ENCODE data around the gene AAGAB.

The AAGAB gene

DNA sequence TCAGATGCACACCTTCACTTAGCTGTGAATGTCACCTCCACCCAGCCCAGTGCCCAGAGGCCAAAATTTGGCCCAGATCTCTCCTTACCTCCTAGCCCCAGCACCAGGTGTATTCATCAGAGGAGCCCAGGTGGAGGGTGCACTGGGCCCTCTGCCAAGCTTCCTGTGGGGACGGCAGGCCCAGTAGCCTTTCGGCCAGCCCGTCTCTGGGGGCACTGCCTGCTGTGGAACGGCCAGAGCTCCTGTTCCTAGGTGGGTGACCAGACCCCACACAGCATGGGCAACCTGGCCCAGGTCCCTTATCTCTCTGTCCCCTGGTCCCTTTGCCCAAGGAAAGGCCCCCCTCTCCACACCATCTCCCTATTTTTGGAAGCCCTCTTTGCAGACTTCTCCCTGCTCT lies 67.8 kb downstream of the AAGAB start:
- DNase-seq = no peak

DNA sequence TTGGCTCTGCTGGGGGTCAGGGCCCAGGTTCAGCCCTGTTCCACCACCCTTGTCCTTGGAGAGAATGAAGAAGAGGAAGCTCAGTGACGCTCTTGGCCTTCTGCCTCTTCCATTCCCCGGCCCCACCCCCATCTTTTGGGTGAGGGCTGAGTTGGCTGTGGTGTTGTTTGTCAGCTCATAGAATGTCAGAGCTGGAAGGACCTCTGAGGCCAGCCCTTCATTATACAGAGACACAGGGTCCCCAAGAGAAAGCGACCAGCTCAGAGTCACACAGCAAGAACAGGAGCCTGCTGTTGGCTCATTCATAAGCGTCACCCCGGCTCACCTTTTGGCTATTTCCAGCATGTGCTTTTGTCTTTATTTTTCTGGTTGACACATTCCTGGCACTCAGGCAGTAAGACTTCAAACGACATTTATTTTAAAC lies 68.2 kb downstream of the AAGAB start:
- no peak for DNase-seq

DNA sequence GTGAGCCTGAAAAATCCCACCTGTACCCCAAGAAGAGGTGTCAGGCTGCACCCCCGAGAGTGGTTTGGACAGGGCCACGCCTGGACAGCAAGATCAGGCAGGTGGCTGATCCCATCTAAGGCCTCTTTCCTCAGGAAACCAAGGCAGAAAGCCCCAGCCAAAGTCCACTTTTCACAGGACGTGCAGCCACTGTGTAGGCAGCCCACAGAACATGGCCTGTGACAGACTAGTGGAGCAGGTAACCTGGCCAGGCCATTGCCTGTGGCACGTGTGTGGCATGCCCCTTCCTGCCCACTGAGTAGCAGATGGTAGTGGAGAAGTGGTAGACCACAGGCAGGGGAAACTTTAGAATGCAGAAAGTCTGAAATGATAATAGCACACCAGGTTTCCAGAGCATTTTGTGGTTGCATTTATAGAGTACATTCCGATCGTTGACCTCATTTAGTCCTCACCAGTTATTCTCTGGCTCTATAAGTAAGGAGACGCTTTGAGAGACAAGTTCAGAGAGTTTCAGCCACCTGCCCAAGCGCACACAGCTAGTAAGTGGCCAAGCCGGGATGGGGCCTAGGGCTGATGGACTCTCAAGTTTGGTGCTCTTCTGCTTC lies 68.7 kb downstream of the AAGAB start:
- DNase-seq = no peak

DNA sequence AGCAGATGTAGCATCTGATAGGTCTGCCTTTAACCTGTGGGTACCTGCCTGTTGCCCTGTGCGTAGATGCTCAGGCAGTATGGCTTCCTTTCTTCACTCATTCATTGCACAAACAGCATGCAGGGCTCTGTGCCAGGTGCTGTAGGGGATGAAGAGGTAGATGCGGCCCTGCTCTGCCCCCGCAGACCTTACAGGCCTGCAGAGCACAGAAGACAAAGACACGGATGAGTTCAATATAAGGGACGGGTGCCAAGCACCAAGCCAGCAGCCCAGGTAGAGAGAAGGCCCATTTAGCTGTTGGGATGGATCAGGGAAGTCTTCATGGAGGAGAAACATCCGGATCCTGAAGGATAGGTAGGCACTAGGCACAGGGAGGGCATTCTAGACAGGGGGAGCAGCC lies 69.4 kb downstream of the AAGAB start:
- no peak for DNase-seq

DNA sequence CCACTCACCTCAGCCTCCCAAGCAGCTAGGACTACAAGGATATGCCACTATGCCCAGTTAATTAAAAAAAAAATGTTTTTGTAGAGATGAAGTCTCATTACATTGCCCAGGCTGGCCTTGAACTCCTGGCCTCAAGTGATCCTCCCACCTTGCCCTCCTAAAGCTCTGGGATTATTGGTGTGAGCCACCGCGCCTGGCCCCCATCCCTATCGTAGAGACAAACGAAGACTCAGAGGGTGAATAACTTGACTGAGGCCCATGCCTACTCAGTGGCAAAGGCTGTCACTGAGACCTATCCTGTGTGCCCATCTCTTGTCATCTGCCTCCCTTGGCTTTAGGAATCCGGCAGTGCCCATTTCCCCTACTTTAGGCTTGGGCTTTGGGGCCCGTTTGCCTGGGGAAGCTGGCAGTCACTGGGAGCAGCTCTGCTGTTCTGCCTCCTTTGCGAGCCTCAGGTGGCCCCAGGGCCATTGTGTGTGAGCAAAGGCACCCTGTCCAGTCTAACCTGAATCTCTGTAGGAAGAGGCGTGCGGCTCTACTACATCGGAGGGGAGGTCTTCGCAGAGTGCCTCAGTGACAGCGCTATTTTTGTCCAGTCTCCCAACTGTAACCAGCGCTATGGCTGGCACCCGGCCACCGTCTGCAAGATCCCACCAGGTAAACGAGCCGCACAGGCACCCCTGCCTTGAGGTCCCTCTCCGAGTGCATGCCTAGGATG lies 70.1 kb downstream of the AAGAB start:
- DNase-seq = no peak

DNA sequence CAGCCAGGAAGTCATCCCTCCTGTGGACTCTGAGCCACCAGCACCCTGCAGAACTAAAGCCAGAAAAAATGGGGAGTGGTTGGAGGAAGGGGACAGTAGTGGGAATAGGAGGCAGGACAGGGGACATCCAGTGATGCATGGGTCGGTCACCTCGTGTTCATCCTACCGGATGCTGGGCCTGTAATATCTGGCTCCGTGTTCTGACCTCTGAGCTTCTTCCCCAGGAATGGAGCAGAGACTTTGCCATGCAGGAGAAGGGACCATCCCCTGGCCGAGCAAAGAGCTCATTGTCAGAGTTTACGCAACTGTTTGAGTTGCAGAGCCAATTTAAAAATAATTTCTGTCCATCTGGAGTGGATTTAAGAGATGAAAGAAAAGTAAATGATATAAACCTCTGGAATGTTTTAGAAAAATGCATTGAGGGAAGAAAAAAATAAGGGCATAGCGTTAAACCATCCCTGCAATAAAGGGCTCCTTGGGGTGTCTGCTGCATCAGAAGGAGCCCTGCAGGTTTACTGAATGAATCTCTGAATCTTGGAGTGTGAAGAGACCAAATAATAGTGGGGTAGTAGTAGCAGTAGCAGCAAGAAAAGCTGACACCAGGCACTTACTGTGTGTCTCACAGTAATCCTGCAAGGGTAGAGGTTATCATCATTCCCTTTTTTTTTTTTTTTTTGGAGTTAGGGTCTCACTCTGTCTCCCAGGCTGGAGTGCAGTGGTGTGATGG lies 70.9 kb downstream of the AAGAB start:
- DNase-seq = no peak

DNA sequence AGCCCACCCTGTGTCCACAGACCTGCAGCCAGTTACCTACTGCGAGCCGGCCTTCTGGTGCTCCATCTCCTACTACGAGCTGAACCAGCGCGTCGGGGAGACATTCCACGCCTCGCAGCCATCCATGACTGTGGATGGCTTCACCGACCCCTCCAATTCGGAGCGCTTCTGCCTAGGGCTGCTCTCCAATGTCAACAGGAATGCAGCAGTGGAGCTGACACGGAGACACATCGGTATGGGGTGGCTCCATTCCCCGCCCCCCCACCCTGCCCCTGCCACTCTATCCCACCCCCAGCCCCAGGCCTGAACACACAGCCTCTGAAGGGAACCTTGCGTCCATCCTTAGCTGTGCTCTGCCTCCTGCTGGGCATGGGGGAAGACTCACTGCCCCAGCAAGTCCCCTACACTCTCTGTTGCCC lies 73.2 kb downstream of the AAGAB start:
- DNase-seq = no peak

DNA sequence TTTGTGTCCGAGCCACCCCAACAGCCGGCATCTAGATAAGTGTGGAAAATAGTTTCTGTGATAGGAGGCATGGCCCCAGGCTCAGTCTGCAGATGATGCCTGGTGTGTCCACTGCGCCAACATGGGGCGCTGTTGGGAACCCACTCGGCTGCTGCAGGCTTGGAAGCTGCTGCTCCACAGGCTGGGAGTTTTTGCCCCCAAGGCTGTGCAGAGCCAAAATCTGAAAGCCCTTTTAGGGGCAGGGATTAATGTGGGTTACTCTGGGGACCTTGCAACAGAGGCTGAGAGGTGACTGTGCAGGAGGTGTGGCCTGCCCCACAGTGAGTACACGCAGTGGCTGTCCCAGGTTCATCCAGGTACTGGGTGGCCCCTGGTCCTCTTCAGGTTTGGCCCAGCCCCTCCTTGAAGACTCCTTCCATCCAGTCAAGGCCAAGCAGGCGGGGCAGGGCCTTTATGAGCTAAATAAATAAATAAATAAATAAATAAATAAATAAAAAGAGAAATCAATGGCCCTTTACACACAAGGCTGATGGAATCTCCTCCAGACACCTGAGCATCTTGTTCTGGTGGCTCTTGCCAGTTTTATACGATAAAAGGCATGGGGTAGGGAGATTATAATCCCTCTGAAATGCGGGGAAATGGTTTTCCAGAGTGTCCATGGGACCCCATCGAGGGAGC lies 73.8 kb downstream of the AAGAB start:
- no peak for DNase-seq

DNA sequence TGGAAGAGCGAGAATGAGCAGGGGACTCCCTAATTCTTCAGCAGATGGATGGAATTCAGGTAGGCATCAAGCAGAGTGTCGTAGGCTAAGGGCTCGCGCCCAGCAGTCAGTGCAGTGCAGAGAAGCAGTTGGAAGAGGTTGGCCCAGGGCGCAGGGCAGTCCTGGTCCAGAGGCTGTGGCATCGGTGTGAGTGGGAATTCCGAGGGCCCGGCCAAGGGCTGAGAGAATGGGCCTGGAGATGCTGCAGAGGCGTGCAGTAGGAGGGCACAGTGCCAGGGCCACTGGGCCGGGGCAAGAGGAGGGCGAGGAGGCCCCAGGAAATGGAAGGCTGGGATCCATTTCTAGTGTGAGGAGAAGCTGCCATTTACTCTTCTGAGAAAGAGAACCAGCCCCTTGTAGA lies 74.4 kb downstream of the AAGAB start:
- no peak for DNase-seq

DNA sequence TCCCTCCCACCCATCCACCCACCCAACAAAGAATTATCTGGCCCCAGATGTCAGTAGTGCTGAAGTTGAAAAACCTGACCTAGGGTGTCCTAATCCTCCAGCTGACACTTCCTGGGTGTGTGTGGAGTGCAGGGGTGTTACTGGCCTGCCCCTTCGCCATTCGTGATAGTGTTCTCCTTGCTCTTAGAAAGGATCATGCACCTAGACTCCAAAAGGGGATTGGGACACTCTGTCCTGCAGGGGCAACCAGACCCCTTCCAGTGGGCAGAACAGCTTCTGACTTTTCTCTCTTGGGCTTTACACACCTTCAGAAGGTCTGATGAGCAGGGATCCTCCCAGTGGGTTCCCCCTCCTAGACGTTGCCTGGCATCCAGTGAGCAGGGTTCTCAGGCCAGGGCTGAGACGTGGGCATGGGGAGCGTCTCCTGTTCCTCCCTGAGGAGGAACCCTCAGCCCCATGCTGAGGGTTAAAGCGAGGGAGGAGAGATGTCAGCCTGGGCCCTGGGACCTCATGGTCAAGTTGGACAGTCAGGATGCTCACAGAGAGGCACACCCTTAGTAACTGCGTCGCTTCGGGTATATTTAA lies 75.0 kb downstream of the AAGAB start:
- no peak for DNase-seq

DNA sequence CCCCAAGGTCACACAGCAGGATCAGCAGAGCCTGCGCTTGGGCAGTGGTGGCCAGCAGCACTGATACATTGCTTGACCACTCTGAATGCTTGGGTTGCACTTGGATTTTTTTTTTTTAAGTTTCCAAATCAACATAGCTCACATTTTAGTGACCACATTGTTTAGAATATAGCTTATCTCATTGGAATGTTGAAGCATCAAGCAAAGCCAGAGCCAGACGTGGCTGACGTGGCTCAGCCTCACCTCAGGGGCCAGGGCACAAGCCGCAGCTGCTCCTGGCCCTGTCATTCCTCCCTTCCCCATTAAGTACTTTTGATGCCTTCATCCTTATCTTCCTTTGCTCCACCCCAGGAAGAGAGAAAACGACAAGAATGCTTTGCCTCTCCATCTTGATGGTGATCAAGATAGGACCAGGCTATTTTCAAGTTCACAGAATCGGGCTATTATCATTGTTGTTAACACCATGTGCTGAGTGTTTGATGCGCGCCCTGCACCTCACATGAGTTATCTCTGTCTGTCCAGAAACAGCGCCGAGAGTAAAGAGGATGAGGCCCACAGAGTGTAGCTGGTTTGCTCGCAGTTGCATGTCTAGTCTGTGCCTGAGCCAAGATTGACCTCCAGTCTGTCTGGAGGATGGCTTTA lies 75.8 kb downstream of the AAGAB start:
- no peak for DNase-seq

DNA sequence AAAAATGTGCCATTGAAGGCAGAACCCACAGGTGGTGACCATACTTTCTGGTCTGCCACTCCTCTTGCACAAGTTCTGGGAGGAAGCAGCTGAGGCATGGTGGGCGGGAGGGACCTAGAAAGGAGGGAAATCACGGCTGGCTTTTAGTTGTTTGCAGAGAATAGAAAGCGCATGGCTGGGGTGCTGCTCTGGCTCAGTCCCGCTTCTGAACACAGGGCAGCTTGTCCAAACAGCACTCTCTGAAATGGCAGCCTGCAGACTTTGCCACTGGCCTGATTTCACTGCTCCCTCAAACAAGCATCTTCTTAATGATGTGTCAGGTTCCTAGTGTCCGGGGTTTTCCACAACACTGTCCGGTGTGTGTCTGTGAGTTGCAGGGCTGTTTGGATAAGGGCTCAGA lies 76.7 kb downstream of the AAGAB start:
- no peak for DNase-seq

DNA sequence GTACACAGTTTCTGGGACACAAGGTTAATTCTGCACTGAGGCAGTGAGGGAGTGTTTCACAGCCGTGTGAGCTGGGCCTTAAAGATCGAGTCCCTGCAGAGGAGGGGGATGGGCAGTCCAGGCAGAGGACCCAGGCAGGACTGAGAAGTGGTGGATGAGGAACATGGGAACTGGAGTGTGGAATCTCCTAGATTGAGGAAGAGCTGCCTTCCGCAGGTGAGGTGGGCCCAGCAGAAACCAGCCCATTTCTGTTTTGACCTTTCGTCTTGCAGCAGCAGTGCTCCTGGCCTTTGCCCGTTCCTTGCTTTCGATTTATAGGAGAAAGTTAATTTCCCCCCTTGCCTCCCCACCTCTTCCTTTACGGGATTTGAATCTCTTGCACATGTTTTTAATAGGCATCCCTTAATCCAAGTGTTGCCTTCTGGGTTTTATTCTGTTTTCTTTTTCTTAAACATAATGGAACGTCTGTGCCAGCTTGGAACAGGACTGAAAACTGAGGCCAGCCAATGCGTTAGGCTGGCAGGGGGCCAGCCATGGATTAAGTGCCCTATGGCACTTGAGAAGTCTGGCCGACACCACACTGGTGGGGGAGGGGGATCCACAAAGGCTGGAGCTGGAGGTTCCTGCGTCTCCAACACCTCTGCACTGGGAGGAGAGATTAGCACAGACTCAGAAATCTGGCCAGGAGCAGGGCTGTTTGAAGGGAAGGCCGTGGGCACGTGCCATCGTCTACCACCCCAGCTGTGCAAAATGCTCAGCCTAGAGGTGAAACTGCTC lies 78.1 kb downstream of the AAGAB start:
- DNase-seq = peak; percentile 45 to 77 (median 48)

DNA sequence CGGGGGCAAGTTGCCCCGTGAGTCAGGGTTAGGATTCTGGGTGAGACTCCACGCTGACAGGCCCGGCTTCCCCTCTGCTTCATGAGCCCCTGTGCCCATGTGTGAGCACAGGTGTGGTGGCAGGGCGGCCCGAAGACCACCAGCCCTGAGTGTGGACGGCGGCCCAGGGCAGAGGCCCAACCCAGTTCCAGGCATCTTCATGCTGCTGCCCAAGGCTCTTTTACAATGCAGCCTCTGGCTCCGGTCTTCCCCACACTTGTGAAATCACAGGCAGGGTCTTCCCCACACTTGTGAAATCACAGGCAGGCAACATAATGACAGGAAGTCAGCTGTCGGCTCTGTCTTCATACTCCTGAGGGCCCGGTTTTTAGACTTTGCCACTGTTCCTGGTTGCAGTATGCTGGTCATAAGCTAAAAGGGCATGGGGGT lies 78.8 kb downstream of the AAGAB start:
- DNase-seq = no peak

DNA sequence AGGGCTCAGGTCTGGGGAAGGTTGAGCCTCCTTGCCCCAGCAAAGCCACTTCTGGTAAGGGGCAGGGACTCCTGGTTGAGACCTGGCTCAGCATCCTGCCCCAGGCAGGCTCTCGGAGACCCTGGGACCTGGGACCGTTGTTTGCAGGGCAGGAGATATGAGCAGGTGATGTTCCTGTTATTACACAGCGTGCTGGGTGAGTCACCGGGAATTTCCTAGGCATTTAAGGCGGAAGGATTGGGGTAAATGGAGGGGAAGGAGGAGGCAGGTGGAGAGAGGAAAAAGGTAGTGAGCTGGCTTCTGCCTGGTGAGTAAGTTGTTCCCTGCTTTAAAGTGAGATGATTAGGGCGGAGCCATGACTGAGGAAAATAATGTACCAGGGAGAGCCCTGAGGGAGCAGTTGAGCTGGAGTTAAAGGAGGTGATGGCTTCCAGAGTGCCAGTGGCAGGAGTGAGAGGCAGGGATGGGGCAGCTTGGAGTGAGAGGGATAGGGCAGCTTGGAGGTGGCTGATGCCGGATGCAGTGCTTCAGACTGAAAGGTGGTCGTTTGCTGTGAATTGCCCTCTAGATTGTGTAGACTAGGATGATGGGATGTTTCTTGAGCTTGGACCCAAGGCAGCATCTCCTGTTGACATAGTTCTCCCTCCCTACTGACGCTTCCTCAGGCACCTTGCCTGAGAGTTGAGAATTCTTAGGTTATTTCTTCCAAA lies 79.4 kb downstream of the AAGAB start:
- peak in 2 of 3 experiments; percentile 30 to 67 for DNase-seq

DNA sequence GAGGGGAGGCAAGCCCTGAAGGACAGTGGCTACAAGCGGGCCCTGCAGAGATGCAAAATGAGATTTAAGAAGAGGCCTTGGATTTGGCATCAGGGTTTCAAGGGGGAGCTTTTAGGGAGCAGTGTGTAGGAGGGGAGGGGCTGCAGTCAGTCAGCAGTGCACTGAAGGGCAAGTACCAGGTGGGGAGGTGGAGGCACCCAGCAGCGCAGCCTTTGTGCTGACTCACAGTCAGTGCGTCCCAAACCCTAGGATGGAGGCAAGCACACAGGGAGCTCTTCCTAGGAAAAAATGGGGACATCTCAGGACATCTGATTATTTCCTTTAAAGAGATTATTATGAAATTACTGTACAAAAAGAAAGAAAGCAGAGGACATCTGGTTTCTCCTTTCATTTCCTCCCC lies 80.0 kb downstream of the AAGAB start:
- DNase-seq = no peak

DNA sequence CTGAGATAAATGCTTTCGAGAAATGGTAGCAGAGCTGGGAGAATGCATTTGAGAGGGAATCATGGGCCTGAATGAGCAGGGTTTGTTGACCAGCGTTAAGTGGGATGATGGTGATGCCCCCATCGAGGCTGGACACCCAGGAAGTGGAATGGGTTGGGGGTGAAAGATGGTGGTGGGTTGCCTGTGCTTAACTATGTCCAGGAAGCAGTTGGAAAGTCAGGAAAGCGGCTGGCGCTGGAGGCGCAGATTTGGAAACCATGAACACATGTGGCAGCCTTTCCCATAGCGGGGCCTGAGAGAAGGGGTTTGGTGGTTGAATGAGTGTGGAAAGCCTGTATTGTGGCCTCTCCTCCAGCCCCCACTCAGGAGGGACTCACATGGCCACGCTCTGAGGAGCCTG lies 80.7 kb downstream of the AAGAB start:
- DNase-seq = no peak

DNA sequence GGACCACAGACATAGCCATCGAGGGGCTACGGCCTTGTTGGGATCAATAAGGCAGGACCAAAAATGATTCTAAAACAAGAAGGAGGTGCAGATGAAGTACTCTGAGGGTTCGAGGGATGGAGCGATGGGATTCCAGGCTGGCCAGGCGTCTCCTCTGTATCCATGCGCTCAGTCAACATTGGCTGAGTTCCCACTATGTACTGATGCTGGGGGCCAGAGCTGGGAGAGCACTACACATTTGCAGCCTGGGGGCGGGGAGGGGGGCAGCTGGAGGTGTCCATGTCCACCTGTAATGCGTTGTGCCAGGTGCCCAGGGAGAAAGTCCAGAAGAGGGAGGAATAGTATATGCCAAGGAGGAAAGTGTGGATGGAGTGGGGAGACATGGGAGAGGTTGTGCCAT lies 81.5 kb downstream of the AAGAB start:
- no peak for DNase-seq

DNA sequence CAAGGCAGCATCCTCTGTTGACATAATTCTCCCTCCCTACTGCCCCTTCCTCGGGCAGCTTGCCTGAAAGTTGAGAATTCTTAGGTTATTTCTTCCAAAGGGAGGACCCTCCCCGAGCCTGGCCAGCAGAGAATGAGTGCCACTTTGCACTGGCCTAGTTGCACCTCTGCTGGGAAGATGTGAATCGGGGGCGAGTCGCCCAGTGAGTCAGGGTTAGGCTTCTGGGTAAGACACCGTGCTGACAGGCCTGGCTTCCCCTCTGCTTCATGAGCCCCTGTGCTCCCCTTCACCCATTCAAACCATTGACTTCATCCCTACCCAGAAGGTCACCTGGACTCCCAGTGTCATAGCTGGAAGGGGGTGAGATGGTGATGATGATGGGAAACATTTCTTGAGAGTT lies 82.3 kb downstream of the AAGAB start:
- DNase-seq = no peak

DNA sequence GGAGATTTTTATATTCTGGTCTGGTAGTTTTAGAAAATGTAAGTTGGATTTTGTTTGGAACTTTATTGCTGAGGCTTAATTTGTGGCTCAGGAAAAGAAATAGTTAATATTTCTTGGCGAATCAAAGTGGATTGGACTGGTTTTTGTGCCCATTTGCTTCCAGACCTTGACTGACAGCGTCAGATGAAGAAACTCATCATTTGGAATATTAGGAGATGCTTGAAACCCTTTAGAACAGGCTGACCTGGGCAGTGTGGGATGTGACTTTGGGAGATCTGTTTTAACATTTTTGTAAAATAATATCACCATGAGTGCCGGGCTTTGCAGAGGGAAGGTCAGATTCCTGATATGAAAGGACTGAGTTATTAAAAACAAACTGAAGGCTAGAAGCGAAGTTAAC lies 83.0 kb downstream of the AAGAB start:
- DNase-seq = no peak
